ENCODE data around the gene DSCAML1. TPM values are rescaled to one million over a fixed set of nuclear protein-coding genes. Genes with fewer than 3 reads are reported as not detected.

DSCAML1 gene
- total RNA-seq, 1 donor from 2014 or later: 0.95 TPM

- intact Hi-C loops (cut with DNase I): no loop called here
- Histone ChIP-seq H3K4me3 (no peak overlapping the region), H3K9me3 (no peaks in the 10 kb centered on the region), H3K4me1 (peaks cover 18% of the 10 kb centered on the region), H3K36me3 (no peaks in the 10 kb centered on the region), H3K27me3 (ENCODE audit: low read depth) (peaks cover 3% of the 10 kb centered on the region), H3K27ac (no peak overlapping the region)
- peak; percentile 92 for TF ChIP-seq CTCF (IDR thresholded peaks at IDR 0.05)
- ATAC-seq (peak; percentile 77 to 80), DNase-seq (peak; percentile 85)
These were observed 10.7 kb upstream of the DSCAML1 start for GRCh38 chr11:117807482-117808327.

GRCh38 chr11:117806846-117807245 lies 9.8 kb upstream of the DSCAML1 start:
- ATAC-seq: peak; percentile 40 to 53
- Histone ChIP-seq H3K36me3 (no peaks in the 10 kb centered on the region), H3K9me3 (no peaks in the 10 kb centered on the region), H3K4me1 (peaks cover 18% of the 10 kb centered on the region), H3K27ac (no peak overlapping the region), H3K27me3 (ENCODE audit: low read depth) (peaks cover 3% of the 10 kb centered on the region), H3K4me3 (no peak overlapping the region)
- TF ChIP-seq CTCF (IDR thresholded peaks at IDR 0.05): no peak
- DNase-seq: no peak
- intact Hi-C loops (cut with DNase I): no loop called here

GRCh38 chr11:117805045-117805444 lies 8.0 kb upstream of the DSCAML1 start:
- H3K27ac ChIP-seq: no peak overlapping the region
- peaks cover 18% of the 10 kb centered on the region for H3K4me1 ChIP-seq
- DNase-seq: no peak
- TF ChIP-seq CTCF (IDR thresholded peaks at IDR 0.05): no peak
- no peak for ATAC-seq
- H3K9me3 ChIP-seq: no peaks in the 10 kb centered on the region
- H3K4me3 ChIP-seq: no peak overlapping the region
- no peaks in the 10 kb centered on the region for H3K36me3 ChIP-seq
- peaks cover 3% of the 10 kb centered on the region for H3K27me3 ChIP-seq (ENCODE audit: low read depth)
- intact Hi-C loops (cut with DNase I): no loop called here

- ATAC-seq (no peak), DNase-seq (no peak)
- no peak for TF ChIP-seq CTCF (IDR thresholded peaks at IDR 0.05)
- H3K27me3 ChIP-seq (ENCODE audit: low read depth): peaks cover 3% of the 10 kb centered on the region
- intact Hi-C loops (cut with DNase I): no loop called here
- no peak overlapping the region for H3K27ac ChIP-seq
- H3K36me3 ChIP-seq: no peaks in the 10 kb centered on the region
- H3K9me3 ChIP-seq: no peaks in the 10 kb centered on the region
- H3K4me3 ChIP-seq: no peak overlapping the region
- peaks cover 11% of the 10 kb centered on the region for H3K4me1 ChIP-seq
These were observed 6.9 kb upstream of the DSCAML1 start for GRCh38 chr11:117803896-117804295.

- TF ChIP-seq CTCF (IDR thresholded peaks at IDR 0.05): no peak
- no peak for ATAC-seq
- intact Hi-C loops (cut with DNase I): no loop called here
- Histone ChIP-seq H3K4me3 (no peak overlapping the region), H3K27me3 (ENCODE audit: low read depth) (peaks cover 37% of the 10 kb centered on the region), H3K9me3 (no peaks in the 10 kb centered on the region), H3K36me3 (no peaks in the 10 kb centered on the region), H3K27ac (no peak overlapping the region), H3K4me1 (peaks cover 17% of the 10 kb centered on the region)
- DNase-seq: no peak
These were observed 2.6 kb upstream of the DSCAML1 start for GRCh38 chr11:117799634-117800033.

Measured in lower lobe of right lung (tissue), 2 donors.